Activated CD4-positive, alpha-beta T cell treated with anti-CD3 and anti-CD28 coated beads, Interleukin-2, amount 50 U/mL, for 24 hours (primary cell): Measurements from ENCODE around the gene SBK1.

Experiments used
- DNase-seq, 2 donors: peaks; one replicate each; pipeline ENCODE4 v3.0.0-alpha.2; 2020; ENCODE audit warnings: low read depth in 1 of 2, low spot score in 1 of 2

The SBK1 gene

GRCh38 chr16:28280881-28281836, 11.2 kb upstream of the SBK1 start:
- no peak for DNase-seq

GRCh38 chr16:28282045-28282444, 10.3 kb upstream of the SBK1 start:
- no peak for DNase-seq

DNA sequence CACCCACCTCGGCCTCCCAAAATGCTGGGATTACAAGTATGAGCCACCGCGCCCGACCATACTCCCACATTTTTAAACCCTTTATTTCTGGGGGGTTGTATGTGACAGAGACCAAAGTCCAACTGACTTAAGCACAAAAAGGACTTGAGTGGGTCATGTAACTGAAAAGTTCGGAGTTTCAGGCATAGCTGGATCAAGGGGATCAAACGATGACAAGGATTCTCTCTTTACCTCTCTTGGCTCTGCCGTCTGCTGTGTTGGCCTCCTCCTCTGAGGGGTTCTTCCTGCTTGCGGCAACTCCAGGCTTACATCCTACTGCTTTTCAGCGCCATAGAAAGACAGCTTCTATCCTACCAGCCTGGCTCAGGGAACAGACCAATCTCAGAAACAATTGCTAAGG, 9.2 kb upstream of the SBK1 start:
- no peak for DNase-seq

DNA sequence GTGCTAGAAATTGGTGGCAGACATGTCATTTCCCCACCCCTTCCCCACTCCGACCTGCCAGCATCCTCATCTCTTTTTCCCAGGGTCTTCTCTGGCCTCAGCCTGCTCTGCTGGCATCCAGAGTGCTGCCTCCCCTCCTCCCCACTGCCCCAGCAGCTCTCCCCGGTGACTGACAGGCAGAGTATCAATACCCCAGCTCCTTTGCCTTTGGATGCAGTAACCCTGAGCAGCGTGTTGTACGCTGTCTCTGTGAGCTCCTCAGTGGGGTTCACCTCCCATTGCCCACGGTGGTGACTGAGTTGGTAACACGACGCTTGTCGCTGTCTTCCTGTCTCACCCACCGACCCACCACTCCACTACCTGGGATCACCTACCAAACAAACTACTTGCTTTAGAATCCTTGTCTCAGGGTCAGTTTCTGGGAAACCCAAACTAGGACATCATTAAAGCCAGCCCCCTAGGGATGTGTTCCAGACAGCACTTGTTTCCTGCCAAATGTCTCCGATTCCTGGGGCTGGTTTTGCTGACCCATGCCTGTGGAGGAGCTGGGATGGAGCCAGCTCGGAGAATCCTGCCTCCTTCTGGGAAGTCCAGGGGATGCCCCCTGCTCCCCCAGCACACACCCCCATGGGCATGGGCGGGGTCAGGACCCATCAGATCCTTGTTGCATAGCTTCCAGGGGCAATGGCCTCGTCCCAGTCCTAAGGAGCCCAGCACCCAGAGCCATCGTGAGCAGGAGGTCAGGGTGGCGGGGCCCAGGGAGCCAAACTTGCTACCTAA, 8.3 kb upstream of the SBK1 start:
- no peak for DNase-seq

DNA sequence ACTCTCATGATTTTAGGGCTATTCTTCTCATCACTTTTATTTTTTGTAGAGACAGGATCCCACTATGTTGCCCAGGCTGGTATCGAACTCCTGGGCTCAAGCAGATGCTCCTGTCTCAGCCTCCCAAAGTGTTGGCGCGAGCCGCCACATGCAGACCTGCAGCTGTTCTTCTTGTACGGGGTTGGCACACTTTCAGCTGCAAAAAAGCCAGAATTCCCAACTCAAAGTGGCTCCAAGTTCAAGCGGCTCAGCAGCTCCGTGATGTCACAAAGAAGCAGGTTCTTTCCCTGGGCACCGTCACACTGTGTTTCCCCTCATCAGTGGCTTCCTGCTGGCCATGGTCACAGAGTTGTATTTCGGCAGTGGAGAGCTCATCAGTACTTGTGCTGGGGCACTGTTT, 6.7 kb upstream of the SBK1 start:
- DNase-seq: no peak

- no peak for DNase-seq
Measured at GRCh38 chr16:28288114-28288513, 4.2 kb upstream of the SBK1 start.

GRCh38 chr16:28289048-28289447, 3.3 kb upstream of the SBK1 start:
- DNase-seq: no peak

DNA sequence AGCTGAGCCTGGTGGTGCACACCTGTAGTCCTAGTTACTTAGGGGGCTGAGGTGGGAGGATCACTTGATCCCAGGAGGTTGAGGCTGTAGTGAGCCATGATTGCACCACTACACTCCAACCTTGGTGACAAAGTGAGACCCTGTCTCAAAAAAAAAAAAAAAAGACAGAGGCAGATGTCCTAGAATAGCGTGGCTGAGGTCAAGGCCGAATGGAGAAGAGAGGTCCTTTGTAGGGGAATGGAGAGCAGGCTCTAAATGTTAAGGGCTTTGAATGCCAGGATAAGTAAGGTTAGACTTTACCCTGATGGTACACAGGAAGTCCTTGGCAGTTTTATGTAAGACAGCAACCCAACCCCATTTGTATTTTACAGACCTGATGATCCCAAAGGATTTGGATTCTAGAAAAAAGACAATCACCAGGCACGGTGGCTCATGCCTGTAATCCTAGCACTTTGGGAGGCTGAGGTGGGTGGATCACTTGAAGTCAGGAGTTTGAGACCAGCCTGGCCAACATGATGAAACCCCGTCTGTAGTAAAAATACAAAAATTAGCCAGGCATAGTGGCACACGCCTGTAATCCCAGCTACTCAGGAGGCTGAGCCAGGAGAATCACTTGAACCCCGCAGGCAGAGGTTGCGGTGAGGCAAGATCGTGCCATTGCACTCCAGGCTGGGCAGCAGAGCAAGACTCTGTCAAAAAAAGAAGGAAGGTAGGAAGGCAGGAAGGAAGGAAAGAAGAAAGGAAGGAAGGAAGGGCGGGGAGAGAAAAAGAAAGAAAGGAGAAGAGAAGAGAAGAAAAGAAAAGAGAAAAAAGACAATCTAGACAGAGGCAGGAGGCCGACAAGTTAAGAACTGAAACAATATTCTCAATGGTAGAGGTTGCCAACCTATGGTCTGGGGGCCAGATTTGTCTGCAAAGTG, 2.1 kb upstream of the SBK1 start:
- no peak for DNase-seq

DNA sequence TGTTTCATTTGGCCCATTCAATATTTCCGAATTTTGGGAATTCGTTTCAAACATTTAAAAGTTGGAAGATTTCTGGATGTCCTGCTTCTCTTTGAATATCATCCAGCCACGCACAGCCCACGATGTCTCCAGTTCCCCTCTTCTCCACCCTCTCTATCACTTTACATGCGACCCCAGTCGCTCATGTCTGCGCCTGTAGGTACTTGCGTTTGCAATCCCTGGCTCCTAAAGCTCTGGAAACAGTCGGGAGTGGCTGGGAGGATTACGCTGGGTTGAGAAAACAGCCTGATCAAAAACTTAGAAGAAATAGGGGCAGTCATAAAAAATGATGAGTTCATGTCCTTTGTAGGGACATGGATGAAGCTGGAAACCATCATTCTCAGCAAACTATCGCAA, 1.5 kb upstream of the SBK1 start:
- DNase-seq: no peak

GRCh38 chr16:28292731-28293600, 641 bp downstream of the SBK1 start:
- no peak for DNase-seq

- no peak for DNase-seq
Measured at GRCh38 chr16:28293601-28293960, 1.3 kb downstream of the SBK1 start.

GRCh38 chr16:28294201-28294600, 1.9 kb downstream of the SBK1 start:
- DNase-seq: no peak

DNA sequence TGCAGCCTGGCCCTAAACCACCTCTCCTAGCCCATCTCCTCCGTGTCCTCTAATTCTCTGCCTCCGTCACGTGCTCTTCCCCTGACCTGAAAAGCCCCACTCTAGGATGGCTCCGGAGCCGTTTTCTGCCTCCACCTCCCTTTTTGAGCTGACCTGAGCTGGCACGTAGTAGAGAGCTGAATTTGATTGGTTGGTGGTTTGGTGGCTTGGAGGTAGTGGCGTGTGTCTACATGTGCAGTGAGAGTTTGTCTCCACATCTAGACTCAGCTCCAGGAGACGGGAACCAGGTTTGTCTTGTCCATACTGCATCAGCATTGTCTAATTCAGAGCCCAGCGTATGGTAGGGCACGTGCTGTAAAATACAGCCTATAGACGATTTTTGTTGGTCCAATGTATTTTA, 3.0 kb downstream of the SBK1 start:
- no peak for DNase-seq

DNA sequence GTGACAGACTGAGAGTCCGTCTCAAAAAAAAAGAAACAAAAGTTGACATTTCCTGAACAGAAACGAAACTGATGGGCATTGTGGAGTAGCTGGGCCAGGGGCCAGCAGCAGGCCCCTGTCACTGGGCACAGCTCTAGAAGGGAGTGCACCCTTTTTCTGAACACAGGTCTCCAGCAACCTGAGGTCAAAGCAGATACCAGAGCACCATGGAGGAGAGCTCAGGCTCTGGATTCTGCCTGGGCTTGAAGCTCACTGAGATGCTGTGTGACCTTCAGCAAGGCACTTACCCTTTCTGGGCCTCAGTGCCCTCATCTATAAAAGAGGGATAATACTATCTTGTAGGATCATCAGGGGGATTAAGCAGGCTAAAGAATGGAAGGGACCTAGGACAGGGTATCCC, 5.0 kb downstream of the SBK1 start:
- no peak for DNase-seq

DNA sequence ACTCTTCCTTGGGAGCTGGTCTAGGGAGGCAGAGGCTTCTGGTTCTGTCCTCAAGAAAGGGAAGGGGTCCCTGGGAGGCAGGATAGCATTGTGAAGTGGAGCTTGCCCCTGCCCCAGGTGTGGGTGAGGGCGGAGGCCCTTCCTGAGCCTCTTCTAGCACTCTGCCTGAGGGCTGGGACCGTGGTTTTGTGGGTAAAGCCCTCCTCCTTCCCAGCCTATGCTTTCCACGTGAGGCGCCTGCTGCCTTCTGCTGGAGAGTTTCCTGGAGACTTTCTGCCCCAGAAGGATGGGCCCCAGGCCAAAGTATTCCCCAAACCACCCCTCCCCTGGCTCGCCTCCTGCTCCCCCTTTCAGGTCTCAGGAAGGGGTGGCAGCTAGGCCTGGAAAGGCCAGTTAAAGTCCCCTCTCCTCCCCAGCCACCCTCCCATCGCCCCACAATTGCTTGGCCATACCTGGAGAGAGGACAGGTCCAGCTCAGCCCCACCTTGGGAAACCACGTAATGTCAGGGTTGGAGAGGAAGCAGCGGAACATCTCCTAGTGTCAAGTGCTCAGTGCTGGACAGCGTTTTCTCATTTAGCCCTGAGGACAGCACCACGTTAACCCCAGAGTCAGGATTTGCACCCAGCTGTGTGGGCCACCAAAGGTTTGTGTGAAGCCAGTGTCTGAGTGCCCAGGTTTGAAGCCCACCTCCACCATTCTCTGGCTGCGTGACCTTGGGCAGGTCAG, 5.6 kb downstream of the SBK1 start:
- no peak for DNase-seq

GRCh38 chr16:28298511-28298878, 6.2 kb downstream of the SBK1 start:
- no peak for DNase-seq

DNA sequence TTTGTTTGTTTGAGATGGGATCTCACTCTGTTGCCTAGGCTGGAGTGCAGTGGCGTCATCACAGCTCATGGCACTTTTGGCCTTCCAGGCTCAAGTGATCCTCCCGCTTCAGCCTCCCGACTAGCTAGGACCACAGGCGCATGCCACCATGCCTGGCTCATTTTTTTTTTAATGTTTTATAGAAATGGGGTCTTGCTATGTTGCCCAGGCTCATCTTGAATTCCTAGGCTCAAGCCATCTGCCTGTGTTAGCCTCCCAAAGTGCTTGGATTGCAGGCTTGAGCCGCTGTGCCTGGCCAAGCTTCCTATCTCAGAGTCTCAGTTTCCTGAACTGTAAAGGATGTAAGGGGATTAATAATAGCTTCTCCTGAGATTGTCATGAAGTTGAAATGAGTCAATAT, 8.0 kb downstream of the SBK1 start:
- no peak for DNase-seq

DNA sequence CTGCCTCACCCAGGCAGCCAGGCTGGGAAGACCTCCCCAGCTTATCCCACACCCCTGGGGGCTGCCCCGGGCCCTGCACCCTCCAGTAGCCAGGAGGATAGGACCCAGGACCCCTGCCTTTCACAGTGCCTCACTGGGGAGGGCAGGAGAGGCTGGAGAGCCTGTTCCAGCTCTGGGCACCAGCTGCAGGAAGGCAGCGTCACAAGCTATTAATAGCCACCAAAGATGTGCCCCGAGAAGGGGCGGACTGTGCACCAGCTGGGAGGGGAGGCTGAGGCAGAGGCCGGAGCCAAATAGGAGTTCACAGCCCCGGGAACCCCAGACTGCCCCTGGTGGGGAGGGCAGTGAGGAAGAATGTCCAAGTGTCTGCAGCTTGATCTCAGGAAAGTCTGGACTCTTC, 8.8 kb downstream of the SBK1 start:
- DNase-seq: no peak

DNA sequence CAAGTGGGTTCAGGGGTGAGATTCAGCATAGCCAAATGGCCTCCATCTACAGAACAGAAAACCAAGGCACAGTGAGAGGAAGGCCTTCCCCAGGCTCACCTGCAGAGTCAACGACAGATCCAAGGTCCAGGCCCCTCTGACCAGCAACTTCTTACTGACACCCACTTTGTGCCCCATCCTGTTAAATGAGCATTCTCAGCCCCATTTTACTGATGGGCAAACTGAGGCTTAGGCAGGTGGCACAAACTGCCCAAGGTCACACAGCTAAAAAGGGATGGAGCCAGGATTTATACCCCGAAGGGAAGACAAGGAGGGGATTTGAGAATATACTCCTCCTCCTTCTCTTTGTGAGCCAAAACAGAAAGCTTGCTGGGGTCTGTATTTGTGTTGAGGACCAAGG, 9.3 kb downstream of the SBK1 start:
- no peak for DNase-seq

DNA sequence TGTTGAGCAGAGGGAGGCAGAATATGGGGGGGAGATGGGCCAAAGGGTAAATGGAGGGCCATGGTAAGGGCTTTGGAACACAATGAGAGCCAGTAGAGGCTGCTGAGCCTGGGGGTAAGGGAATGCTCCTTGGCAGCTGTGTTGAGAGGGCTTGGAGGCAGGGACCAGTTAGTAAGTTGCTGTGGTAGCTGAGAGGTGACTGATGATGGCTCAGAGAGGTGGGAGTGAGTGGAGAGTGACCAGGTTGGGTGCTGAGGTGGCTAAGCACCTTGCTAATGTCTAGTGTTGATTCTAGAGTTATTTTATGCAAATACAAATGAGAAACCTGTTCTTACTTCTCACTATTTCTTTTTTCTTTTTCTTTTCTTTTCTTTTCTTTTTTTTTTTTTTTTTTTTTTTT, 10.8 kb downstream of the SBK1 start:
- DNase-seq: no peak
